Measurements from ENCODE around the gene HOXA7.

GRCh38 chr7:27112361-27112760, 44.1 kb downstream of the HOXA7 start:
- no peak for TF ChIP-seq CTCF (IDR thresholded peaks at IDR 0.05)
- no peak for TF ChIP-seq EZH2 (IDR thresholded peaks at IDR 0.05; ENCODE audit: borderline replicate concordance, insufficient read depth, low read depth, low read length, poor library complexity, severe bottlenecking)

Measured in B cell (primary cell).